Endothelial cell of umbilical vein (primary cell): ENCODE data around the gene NEU4. TPM values are rescaled to one million over a fixed set of nuclear protein-coding genes. Genes with fewer than 3 reads are reported as not detected.

Experiments
- BruUV-seq: library from RNA; stranded (reverse); fragments of 400-500 nt; replicated peaks from 2 replicates; lab custom pipeline; 2021; lab: Mats Ljungman, UMichigan
- CTCF ChIA-PET: fragments of 300-600, 350-600 bp; sonication (Branson Sonifier 250); formaldehyde crosslinking; loops from one replicate; lab custom pipeline; 2021; ENCODE audit warnings: antibody characterized with exemption, inconsistent platforms; lab: Charles Lee
- POLR2A ChIA-PET: fragments of 300-600, 350-600 bp; sonication (Branson Sonifier 250); formaldehyde crosslinking; loops from one replicate; lab custom pipeline; 2021; ENCODE audit warnings: antibody characterized with exemption, inconsistent platforms; lab: Charles Lee
- DNase-seq: peaks from one replicate; pipeline ENCODE4 v3.0.0-alpha.2; 2011; ENCODE audit warnings: low read depth, low spot score
- FAIRE-seq: peaks from 2 replicates; lab custom pipeline; 2011; peaks lifted over from hg19 to GRCh38; lab: Jason Lieb, UNC
- H2AFZ ChIP-seq: 2 replicates; pipeline ENCODE4 v1.6.0; 2012; ENCODE audit warnings: low read depth, low read length, control low read depth, inconsistent platforms
- H3K27ac ChIP-seq: 2 replicates; pipeline ENCODE4 v1.5.1; 2011; ENCODE audit warnings: low read depth, mild to moderate bottlenecking, control low read depth, low read length, moderate library complexity; ENCODE audit not compliant: insufficient read depth
- H3K27me3 ChIP-seq, 2 experiments: 2 replicates each; pipeline versions ENCODE4 v1.6.0 to v1.6.1; 2011; ENCODE audit warnings: low read length in 2 of 2, mixed read lengths in 1 of 2; ENCODE audit not compliant: control insufficient read depth in 2 of 2, insufficient read depth in 2 of 2
- H3K36me3 ChIP-seq, 2 experiments: 2 replicates in 1 of 2; 3 replicates in 1 of 2; pipeline ENCODE4 v1.5.1; 2011; ENCODE audit warnings: low read length in 2 of 2, mild to moderate bottlenecking in 1 of 2, moderate library complexity in 1 of 2; ENCODE audit not compliant: control insufficient read depth in 2 of 2, insufficient read depth in 2 of 2; ENCODE audit errors: extremely low read depth in 1 of 2
- H3K4me1 ChIP-seq: 3 replicates; pipeline ENCODE4 v1.5.1; 2011; ENCODE audit warnings: mild to moderate bottlenecking, low read length; ENCODE audit not compliant: control insufficient read depth, insufficient read depth; ENCODE audit errors: extremely low read depth
- H3K4me2 ChIP-seq: 2 replicates; pipeline ENCODE4 v1.6.1; 2011; ENCODE audit warnings: low read length, control low read depth, mixed read lengths; ENCODE audit not compliant: insufficient read depth
- H3K4me3 ChIP-seq, 3 experiments: fragments of 200-600 bp in 1 of 3; sonication (generic), shearing (Covaris generic) in 1 of 3; replicated peaks in 1 of 3; 2 replicates each; pipeline ENCODE4 v1.5.1; 2011 to 2016; ENCODE audit warnings: control low read depth in 3 of 3, low read length in 3 of 3, mild to moderate bottlenecking in 2 of 3, inconsistent platforms in 1 of 3, low read depth in 1 of 3, moderate library complexity in 1 of 3; ENCODE audit not compliant: insufficient read depth in 1 of 3
- H3K79me2 ChIP-seq: 2 replicates; pipeline ENCODE4 v1.6.0; 2012; ENCODE audit warnings: low read length, inconsistent platforms; ENCODE audit not compliant: control insufficient read depth, insufficient read depth
- H3K9ac ChIP-seq: replicated peaks from 2 replicates; pipeline ENCODE3; 2011; ENCODE audit warnings: low read length, control low read depth; ENCODE audit not compliant: insufficient read depth; ENCODE audit errors: extremely low read depth
- H3K9me1 ChIP-seq: replicated peaks from 3 replicates; pipeline ENCODE4 v1.6.0; 2011; ENCODE audit warnings: mild to moderate bottlenecking, low read length; ENCODE audit not compliant: control insufficient read depth, insufficient read depth; ENCODE audit errors: extremely low read depth
- H3K9me3 ChIP-seq: replicated peaks from 2 replicates; pipeline ENCODE4 v1.5.1; 2012; ENCODE audit warnings: low read length, inconsistent platforms; ENCODE audit not compliant: control insufficient read depth, insufficient read depth
- H4K20me1 ChIP-seq: replicated peaks from 2 replicates; pipeline ENCODE3; 2011; ENCODE audit warnings: mild to moderate bottlenecking, low read length; ENCODE audit not compliant: control insufficient read depth, insufficient read depth; ENCODE audit errors: extremely low read depth
- CTCF ChIP-seq, 2 donors: IDR thresholded peaks; 1 replicate in 1 of 2; 2 replicates in 1 of 2; pipeline ENCODE4 v1.5.1; 2011; ENCODE audit warnings: low read length in 2 of 2, mild to moderate bottlenecking in 2 of 2, moderate library complexity in 2 of 2, control low read depth in 1 of 2, inconsistent platforms in 1 of 2, low read depth in 1 of 2; ENCODE audit not compliant: insufficient read depth in 1 of 2; ENCODE audit errors: extremely low read depth in 1 of 2
- EZH2 ChIP-seq: IDR thresholded peaks from 2 replicates; pipeline ENCODE4 v1.6.1; 2012; ENCODE audit warnings: borderline replicate concordance, low read depth, mild to moderate bottlenecking, moderate library complexity, low read length, inconsistent platforms; ENCODE audit not compliant: severe bottlenecking
- FOS ChIP-seq: IDR thresholded peaks from 2 replicates; pipeline ENCODE4 v1.6.1; 2011; ENCODE audit warnings: mild to moderate bottlenecking, low read length, moderate library complexity, borderline replicate concordance; ENCODE audit not compliant: insufficient read depth
- GATA2 ChIP-seq: IDR thresholded peaks from 2 replicates; pipeline ENCODE4 v1.7.0; 2011; ENCODE audit warnings: low read depth, mild to moderate bottlenecking, moderate library complexity, mixed read lengths, low read length; ENCODE audit not compliant: insufficient read length, insufficient read depth
- JUN ChIP-seq: IDR thresholded peaks from 2 replicates; pipeline ENCODE4 v1.6.1; 2011; ENCODE audit warnings: borderline replicate concordance, low read depth; ENCODE audit not compliant: insufficient read length, insufficient read depth
- MYC ChIP-seq: IDR thresholded peaks from one replicate; pipeline ENCODE4 v1.6.1; 2011; ENCODE audit warnings: mild to moderate bottlenecking, low read depth, low read length
- POLR2A ChIP-seq: IDR thresholded peaks from 2 replicates; pipeline ENCODE4 v1.6.1; 2012; ENCODE audit warnings: low read depth, mild to moderate bottlenecking, control low read depth, low read length
- POLR2AphosphoS5 ChIP-seq: IDR thresholded peaks from 2 replicates; pipeline ENCODE4 v1.6.1; 2012; ENCODE audit warnings: low read depth, mild to moderate bottlenecking, control low read depth, low read length, moderate library complexity; ENCODE audit not compliant: insufficient read depth
- dilution Hi-C: fragments of 300-500 bp; cut with MboI; formaldehyde crosslinking; loops from one replicate; pipeline ENCODE4 v1.15.0; 2019; ENCODE audit warnings: low sequenced_read_pairs; ENCODE audit not compliant: extremely low pct_ligation_motif_present
- intact Hi-C: fragments of 100-400 bp; cut with micrococcal nuclease; formaldehyde crosslinking; loops from one replicate; pipeline ENCODE4 v1.10.0; 2022
- polyA plus RNA-seq, 4 experiments: library from polyadenylated mRNA; depleted of rRNA in 3 of 4; stranded (reverse) in 3 of 4; unstranded in 1 of 4; fragments of >200 nt; gene quantifications; 2 replicates each; pipeline versions ENCODE4 v1.2.1 to v1.2.3, GENCODE V29; 2011 to 2012; ENCODE audit warnings: missing spikeins in 1 of 4
- total RNA-seq: library from RNA; stranded (reverse); gene quantifications from 2 replicates; pipeline ENCODE4 v1.2.3, GENCODE V29; 2021
- TF ChIP-seq, protein P1 (sequence below): IDR thresholded peaks from 2 replicates; pipeline ENCODE4 v1.6.1; 2011; ENCODE audit not compliant: insufficient read depth, insufficient read length

Gene NEU4
- total and polyA plus RNA-seq, 2 donors (not counting 3 experiments of a cell fraction or from before 2014, with no cell fraction given), result not detected

DNA sequence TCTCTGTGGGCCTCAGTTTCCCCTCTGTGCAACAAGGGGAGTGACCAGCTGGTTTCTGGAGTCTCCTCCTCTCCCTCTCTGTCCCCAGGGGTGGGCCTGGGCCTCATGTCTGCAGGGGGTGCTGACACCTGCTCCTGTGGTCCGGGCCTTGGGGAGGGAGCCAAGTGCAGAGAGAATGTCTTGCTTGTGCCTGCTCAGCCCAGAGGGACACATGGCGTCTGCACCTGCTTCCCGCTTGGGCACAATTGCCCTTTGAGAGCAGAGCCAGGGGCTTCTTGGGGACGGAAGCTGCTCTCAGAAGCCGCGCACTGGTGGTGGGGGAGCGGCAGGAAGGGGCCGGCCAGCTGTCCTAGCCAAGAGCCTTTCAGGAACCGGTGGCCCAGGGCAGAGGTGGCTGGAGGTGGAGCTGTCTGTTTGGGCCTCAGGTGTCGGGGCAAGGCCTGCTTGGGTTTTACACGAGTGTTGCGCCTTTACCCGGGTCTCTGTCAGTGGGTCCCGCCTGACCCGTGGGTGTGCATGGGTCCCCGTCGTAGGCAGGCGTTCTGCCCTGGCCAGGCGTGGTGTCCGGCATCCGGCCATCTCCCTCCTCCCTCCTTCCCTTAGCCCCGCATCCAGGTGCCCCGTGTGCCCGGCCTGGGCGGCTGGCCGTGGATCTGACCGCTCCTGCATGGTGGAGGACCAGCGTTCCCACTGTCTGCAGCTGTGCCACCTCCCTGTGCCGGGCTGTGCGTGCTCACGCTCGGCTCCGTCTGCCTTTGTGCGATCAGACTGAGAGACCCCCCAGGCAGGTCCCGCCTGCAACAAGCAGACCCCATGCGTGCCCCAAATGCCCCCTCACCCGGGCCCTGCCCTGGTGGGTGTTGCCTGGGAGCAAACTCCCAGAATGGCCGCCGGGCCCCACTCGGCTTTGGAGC is 4.0 kb downstream of the NEU4 start:
- intact Hi-C loops (no loop called here), dilution Hi-C loops (no loop called here)
- no peaks in the 10 kb centered on the region for H3K9me1 ChIP-seq
- H3K9me3 ChIP-seq, result no peaks in the 10 kb centered on the region
- no peak overlapping the region for H3K4me2 ChIP-seq
- BruUV-seq, result no TSS peak
- FAIRE-seq (no peak), DNase-seq (no peak)
- H3K27ac ChIP-seq, result no peak overlapping the region
- H4K20me1 ChIP-seq, result no peaks in the 10 kb centered on the region
- TF ChIP-seq JUN, result no peak
- no peaks in the 10 kb centered on the region for H3K27me3 ChIP-seq
- CTCF ChIA-PET, result no interaction called here
- no peak overlapping the region for H3K9ac ChIP-seq
- no peak overlapping the region for H2AFZ ChIP-seq
- POLR2A ChIA-PET, result no interaction called here
- H3K4me1 ChIP-seq, result peaks cover 3% of the 10 kb centered on the region
- no peak overlapping the region for H3K4me3 ChIP-seq
- no peaks in the 10 kb centered on the region for H3K79me2 ChIP-seq
- H3K36me3 ChIP-seq, result no peaks in the 10 kb centered on the region

DNA sequence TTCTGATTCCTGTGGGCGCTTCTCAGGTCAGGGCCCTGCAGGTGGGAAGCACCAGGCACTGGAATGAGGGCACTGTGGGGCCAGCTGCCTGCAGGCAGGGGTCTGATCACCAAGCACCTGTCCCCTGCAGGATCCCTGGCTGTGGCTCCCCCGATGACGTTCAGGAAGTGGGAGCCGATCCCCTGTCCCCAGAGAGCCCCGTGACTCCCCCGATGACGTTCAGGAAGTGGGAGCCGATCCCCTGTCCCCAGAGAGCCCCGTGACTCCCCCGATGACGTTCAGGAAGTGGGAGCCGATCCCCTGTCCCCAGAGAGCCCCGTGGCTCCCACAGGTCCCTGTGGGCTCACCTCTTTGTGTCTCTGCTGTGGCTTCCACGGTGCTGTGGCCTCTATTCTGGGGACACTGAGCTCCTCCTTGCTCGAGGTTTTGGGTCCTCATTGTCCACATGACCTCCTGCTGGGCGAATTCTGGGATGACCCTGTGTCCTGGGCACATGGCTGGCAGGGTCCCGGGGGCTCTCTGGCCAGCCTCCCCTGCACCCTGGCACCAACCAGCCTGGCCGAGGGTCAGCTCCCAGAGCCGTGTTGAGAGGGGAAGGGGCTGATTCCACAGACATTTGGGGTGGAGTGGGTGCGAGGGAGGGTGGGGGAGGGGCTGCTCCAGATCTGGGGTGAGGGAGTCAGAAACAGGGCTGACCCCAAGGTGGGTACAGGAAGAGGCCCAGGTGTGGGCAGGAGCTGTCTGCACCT is 4.8 kb downstream of the NEU4 start:
- no peak overlapping the region for H3K4me2 ChIP-seq
- no peaks in the 10 kb centered on the region for H3K9me3 ChIP-seq
- dilution Hi-C loops, result no loop called here
- TF ChIP-seq GATA2 (no peak), CTCF (IDR thresholded peaks at IDR 0.05; ENCODE audit: extremely low read depth in 1 of 2, insufficient read depth in 1 of 2, low read depth in 1 of 2, low read length in 2 of 2) (no peak), POLR2A (no peak), MYC (no peak), FOS (no peak), POLR2AphosphoS5 (no peak), EZH2 (no peak), JUN (no peak)
- TF ChIP-seq, protein P1, sequence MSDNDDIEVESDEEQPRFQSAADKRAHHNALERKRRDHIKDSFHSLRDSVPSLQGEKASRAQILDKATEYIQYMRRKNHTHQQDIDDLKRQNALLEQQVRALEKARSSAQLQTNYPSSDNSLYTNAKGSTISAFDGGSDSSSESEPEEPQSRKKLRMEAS, result no peak
- POLR2A ChIA-PET, result no interaction called here
- H4K20me1 ChIP-seq, result no peaks in the 10 kb centered on the region
- intact Hi-C loops, result no loop called here
- FAIRE-seq (no peak), DNase-seq (no peak)
- H3K27me3 ChIP-seq, result no peaks in the 10 kb centered on the region
- H3K4me1 ChIP-seq, result peaks cover 3% of the 10 kb centered on the region
- H2AFZ ChIP-seq, result no peak overlapping the region
- CTCF ChIA-PET, result no interaction called here
- no peak overlapping the region for H3K27ac ChIP-seq
- H3K9me1 ChIP-seq, result no peaks in the 10 kb centered on the region
- BruUV-seq, result no TSS peak
- no peaks in the 10 kb centered on the region for H3K36me3 ChIP-seq
- no peak overlapping the region for H3K4me3 ChIP-seq
- H3K79me2 ChIP-seq, result no peaks in the 10 kb centered on the region
- no peak overlapping the region for H3K9ac ChIP-seq
